GM19351 (cell line): ENCODE data around the gene ADGRG7.
"Not testable (repeated sequence)": the region's sequence is repeated elsewhere in the genome, so short reads cannot be mapped to it uniquely, and the experiment has no call there.

Source experiments
- ATAC-seq: cut with Tn5 transposase; IDR thresholded peaks from one replicate; pipeline ENCODE4 v1.9.1; 2021; ENCODE audit warnings: mild to moderate bottlenecking, moderate library complexity; ENCODE audit not compliant: unreplicated experiment

Gene ADGRG7

GRCh38 chr3:100641471-100642032 lies 32.2 kb downstream of the ADGRG7 start:
- ATAC-seq: no peak

DNA sequence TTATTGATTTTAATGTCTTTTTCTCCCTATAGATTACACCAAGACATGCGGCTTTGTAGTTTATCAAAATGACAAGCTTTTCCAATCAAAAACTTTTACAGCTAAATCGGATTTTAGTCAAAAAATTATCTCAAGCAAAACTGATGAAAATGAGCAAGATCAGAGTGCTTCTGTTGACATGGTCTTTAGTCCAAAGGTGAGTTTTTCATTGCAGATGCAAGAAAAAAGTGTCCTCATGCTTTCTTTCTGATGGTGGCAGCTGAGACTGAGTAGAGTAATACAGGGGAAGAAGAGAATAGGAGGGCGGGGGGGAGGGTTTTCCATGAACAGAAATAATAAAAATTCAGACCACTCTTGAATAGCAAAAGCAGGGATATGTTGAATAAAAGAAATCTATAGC lies 36.5 kb downstream of the ADGRG7 start:
- no peak for ATAC-seq

GRCh38 chr3:100647171-100647570 lies 37.8 kb downstream of the ADGRG7 start:
- ATAC-seq: no peak

GRCh38 chr3:100647657-100648056 lies 38.3 kb downstream of the ADGRG7 start:
- no peak for ATAC-seq

DNA sequence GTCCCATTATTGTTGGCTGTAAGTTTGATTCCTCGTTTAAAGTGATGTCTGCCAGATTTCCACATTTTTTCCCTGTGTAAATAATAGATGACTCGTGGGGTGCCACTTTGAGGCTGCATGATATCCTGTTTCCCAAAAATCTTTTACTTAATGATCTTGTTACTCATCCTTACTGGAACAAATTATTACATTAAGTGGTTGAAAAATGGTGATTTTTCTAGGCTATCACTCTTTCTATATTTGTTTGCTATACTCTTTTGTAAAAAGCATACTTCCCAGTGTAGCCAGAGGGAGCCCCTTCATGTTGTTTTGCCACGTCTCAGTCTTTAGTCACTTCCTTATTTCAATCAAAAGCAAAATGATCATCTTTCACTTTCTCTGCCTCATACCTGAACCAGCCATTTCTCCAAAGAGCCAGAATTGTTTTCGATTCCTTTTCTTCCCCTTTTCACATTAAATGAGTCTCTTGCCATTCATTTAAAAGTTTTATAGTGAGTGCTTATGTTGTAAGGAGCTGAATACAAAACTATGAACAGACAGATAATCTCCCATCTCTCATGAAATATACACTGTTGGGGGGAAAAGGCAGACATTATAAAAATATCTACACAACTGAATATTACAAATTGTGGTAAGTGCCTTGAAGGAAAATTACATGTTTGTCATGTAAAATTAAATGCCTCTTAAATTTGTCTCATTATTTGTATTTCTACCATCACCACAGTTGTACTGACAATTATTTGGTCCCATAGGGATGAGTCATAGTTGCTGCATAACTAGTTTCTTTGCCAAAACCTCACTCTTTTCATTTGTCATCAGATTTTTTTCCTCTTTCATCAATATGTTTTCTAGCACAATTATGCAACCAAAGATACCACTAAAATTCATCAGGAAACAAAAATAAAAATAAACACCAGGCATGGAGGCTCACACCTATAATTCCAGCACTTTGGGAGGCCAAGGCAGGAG lies 41.5 kb downstream of the ADGRG7 start:
- peak; percentile 100 for ATAC-seq

DNA sequence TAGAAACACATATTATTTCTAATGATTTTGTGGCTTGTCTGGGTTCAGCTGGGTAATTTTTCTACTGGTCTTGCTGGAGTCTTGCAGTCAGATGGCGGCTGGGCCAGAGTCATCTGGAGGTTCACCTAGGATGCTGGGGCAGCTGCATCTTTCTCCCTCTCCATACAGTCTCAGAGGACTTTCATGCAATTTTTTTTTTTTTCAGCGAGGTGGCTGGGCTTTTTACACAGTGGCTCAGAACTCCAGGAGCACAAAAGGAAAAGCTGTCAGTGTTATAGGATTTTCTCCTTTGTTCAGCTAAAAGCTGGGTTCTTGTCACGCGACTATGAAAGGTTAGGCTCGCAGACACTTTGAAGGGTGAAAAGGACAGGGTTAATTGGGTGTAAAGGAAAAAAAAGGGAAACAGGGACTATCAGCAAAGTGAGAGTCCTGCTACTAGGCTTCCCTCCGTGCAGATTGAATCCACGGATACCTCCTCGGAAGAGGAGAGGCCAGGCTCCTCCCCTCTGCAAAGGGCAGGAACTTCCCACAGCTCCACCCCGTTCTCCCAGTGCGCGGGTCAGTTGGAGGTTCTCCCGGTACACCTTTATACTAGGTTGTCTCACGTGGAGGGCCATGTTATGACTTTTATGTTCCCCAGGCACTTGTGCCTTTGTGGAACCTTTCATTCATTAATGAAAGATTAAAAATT lies 44.3 kb downstream of the ADGRG7 start:
- ATAC-seq: no peak

- no peak for ATAC-seq
Measured at GRCh38 chr3:100656945-100657344, 47.5 kb downstream of the ADGRG7 start.

DNA sequence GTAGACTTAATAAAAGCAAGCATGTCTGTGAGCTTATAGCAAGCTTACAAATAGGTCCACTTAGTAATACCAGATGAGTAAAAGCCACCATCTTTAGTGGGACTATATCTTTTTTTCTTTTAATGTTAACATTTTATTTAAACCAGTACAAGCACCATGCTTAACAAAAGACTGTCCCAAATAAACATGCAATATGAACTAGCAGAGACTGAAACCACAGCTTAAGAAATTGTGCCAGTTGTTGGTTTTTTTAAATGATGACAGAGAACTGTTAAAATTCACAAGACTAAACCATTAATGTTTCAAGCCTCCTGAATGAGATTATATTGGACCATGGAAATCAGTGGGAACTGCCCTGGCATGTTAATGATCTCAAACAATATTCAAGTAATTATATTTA lies 51.9 kb downstream of the ADGRG7 start:
- not testable (repeated sequence) for ATAC-seq

GRCh38 chr3:100662113-100662823 lies 52.9 kb downstream of the ADGRG7 start:
- no peak for ATAC-seq

DNA sequence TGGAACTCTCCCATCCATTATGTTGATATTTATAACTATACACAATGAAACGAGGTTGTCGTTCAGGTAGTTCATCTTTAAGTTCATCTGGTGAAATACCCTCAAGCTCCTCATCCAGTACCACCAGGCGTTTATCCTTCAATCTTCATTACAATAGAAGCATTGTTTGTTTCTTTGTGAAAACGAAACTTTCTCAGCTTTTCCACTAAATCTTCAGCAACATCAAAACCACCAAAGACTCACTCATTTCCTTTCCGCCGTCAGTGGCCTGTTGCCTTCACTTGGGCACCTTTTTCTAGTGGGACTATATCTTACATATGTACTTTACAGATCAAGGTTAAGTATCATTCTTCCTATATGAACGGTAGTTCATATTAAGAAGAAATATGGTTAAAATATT lies 55.8 kb downstream of the ADGRG7 start:
- ATAC-seq: no peak

DNA sequence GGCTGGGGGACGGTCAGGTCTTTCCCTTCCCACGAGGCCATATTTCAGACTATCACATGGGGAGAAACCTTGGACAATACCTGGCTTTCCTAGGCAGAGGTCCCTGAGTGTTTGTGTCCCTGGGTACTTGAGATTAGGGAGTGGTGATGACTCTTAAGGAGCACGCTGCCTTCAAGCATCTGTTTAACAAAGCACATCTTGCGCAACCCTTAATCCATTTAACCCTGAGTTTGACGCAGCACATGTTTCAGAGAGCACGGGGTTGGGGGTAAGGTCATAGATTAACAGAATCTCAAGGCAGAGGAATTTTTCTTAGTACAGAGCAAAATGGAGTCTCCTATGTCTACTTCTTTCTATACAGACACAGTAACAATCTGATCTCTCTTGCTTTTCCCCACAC lies 57.3 kb downstream of the ADGRG7 start:
- ATAC-seq: not testable (repeated sequence)

DNA sequence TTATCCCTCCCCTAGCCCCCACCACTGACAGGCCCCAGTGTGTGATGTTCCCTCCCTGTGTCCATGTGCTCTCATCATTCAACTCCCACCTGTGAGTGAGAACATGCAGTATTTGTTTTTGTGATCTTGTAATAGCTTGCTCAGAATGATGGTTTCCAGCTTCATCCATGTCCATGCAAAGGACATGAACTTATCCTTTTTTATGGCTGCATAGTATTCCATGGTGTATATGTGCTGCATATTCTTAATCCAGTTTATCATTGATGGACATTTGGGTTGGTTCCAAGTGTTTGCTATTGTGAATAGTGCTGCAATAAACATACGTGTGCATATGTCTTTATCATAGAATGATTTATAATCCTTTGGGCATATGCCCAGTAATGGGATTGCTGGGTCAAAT lies 57.9 kb downstream of the ADGRG7 start:
- not testable (repeated sequence) for ATAC-seq

DNA sequence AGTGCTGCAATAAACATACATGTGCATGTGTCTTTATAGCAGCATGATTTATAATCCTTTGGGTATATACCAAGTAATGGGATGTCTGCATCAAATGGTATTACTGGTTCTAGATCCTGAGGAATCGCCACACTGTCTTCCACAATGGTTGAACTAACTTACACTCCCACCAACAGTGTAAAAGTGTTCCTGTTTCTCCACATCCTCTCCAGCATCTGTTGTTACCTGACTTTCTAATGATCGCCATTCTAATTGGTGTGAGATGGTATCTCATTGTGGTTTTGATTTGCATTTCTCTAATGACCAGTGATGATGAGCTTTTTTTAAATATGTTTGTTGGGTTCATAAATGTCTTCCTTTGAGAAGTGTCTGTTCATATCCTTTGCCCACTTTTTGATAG lies 61.6 kb downstream of the ADGRG7 start:
- ATAC-seq: not testable (repeated sequence)

DNA sequence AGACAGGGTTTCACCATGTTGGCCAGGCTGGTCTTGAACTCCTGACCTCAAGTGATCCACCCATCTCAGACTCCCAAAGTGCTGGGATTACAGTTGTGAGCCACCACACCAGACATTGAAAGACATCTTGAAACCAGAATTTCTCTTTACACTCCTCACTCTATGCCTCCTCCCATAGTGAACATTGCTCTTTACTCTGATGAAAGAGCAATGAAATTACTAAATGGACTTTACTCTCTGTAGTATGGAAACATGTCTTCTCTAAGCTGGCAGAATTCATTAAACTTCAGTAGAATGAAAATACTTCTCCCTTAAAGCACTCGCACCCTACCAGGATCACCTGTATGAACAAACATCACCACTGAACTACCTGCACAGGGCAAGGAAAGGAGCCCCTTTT lies 72.1 kb downstream of the ADGRG7 start:
- ATAC-seq: no peak

DNA sequence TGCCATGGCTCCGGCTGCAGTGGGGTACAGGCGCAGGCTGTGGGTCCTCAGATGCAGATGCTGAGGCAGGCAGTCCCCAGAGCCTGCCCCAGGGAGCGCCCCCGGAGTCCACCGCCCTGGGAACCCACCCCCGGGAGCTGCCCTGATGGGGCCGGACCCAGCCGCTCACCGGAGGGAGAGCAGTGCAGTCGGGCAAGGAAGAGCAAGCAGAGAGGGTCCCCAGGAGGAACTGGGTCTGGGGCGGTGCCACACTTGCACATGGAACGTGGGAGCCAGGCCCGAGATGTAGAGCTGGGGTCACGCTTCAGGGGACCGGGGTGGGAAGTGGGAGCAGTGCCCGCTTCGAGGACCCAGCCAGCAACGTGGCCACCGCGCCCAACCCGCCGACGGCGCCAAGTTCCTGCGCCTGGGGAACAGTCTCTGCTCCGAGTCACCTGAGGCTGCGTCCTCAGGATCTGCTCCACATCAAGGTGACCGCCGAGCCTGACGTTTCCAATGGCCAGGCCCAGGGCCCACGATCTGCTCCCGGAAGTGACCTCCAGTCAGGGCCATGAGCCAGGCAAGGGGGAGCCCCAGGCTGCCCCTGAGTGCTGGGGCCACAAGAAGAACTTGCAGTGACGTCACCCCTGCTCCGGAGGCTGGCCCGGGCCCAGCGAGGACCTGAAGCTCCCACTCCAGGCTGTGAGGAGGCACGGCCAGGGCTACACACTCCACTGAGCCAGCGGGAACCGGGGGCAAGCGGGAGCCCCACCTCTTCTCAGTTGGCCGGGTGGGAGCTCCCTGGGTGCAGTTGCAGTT lies 72.9 kb downstream of the ADGRG7 start:
- no peak for ATAC-seq

DNA sequence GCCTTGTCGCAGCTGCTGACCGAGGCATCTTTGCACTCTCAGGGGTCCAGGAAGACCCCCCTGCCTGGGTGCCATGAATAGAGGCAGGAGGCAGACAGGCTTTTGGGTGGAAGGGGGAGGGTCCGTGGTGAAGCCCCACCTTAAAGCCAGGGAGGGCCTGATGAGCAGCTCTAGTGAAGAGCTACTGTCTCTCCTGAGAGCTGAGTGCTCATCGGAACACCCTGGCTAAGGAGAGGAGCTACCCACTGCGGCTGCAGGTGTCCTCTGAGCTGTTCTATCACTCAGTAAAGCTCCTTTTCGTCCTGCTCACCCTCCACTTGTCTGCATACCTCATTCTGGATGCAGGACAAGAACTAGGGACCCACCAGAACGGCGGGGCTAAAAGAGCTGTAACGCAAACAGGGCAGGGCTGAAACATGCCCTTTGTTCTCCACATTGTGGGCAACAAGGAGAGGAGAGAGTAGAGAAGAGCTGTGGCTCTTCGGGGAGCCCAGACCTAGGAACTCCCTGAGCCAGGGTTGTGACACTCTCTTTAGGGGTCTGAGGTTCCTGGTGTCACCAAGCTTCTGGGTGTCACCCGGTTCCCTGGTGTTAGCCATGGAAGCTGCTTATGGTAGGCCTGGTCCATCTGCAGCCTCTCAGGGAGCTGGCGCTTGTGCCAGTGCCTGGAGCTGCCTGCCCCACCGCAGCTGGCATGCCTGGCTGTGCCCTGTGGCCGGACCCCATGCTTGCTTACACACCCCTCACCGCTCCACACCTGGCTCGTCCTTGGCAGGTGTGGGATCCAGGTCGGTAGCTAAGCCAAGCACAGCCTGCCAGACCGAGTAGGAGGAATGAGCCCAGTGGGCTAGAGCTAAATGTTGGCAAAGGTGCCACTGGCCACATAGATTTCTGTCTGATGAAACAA lies 73.7 kb downstream of the ADGRG7 start:
- no peak for ATAC-seq

GRCh38 chr3:100693225-100693624 lies 83.8 kb downstream of the ADGRG7 start:
- no peak for ATAC-seq

DNA sequence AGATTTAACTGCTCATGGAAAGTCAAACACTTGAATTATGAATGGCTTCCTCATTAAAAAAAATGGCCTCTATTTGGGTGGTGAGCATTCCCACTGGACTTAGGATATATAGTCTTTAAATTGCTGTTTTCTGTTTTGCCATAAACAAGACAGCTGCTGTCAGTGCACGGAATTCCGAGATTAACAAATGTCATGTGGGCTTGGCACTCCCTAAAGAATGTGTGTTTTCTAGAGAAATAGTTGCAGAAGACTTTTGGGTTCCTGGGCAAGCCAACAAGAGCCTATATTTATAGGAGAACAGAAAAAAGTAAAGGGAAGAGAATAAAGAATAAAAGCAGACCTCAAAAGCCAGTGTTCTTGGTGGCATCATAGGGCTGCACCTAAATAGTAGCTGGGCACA lies 86.3 kb downstream of the ADGRG7 start:
- ATAC-seq: no peak

DNA sequence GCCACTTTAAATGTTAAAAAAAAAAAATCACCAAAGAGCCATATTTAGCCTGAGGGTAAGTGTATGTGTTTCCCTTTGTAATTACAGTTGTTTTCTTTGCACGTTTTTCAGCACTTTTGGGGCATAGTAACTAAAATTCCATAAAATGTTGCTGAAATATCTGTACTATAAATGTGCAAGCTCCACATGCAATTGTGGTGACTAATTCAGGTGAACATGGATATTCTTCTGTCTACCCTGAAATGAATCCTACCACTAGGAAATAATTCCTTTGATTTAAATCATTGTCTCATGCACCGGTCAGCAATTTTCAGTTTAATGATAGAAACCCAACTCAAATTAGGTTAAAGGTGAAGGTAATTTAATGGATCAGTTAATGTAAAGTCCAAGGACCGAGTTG lies 86.8 kb downstream of the ADGRG7 start:
- no peak for ATAC-seq
